B cell (primary cell): ENCODE data around the gene PRSS50. TPM values are rescaled to one million over a fixed set of nuclear protein-coding genes. Genes with fewer than 3 reads are reported as not detected.

Experiments
- ATAC-seq: fragments of 200-7000 bp; cut with Tn5 transposase; one replicate; pipeline ENCODE4 v1.10.0; 2021; ENCODE audit warnings: low read depth, mild to moderate bottlenecking, moderate number of reproducible peaks, moderate library complexity
- CTCF ChIA-PET: fragments of 350-600 bp; sonication (Branson Sonifier 250); formaldehyde crosslinking; loops from one replicate; lab custom pipeline; 2021; ENCODE audit warnings: antibody characterized with exemption, inconsistent platforms; lab: Charles Lee
- POLR2A ChIA-PET: fragments of 350-600 bp; sonication (Branson Sonifier 250); formaldehyde crosslinking; loops from one replicate; lab custom pipeline; 2021; ENCODE audit warnings: antibody characterized with exemption; lab: Charles Lee
- DNase-seq: peaks from one replicate; pipeline ENCODE4 v3.0.0; 2013
- H2AFZ ChIP-seq: 2 replicates; pipeline ENCODE4 v1.6.1; 2012; ENCODE audit warnings: mild to moderate bottlenecking, low read depth, low read length; ENCODE audit not compliant: insufficient read depth, poor library complexity, severe bottlenecking
- H3K27ac ChIP-seq, 2 donors: 1 replicate in 1 of 2; 2 replicates in 1 of 2; pipeline ENCODE4 v1.5.1; 2012 to 2013; ENCODE audit warnings: low read length in 2 of 2, mild to moderate bottlenecking in 2 of 2, moderate library complexity in 1 of 2
- H3K27me3 ChIP-seq, 4 experiments: fragments of 200-600 bp in 1 of 4; sonication (generic) in 1 of 4; replicated peaks in 1 of 4; 1 replicate in 2 of 4; 2 replicates in 2 of 4; pipeline versions ENCODE4 v1.6.1 to v1.7.0; 2013 to 2016; ENCODE audit warnings: low read length in 3 of 4, mild to moderate bottlenecking in 2 of 4, mixed read lengths in 1 of 4, moderate library complexity in 1 of 4; ENCODE audit not compliant: insufficient read depth in 4 of 4, control insufficient read depth in 3 of 4; ENCODE audit errors: control extremely low read depth in 1 of 4
- H3K36me3 ChIP-seq, 2 experiments: replicated peaks in 1 of 2; 1 replicate in 1 of 2; 2 replicates in 1 of 2; pipeline versions ENCODE4 v1.6.1 to v1.7.1; 2013; ENCODE audit warnings: low read length in 1 of 2; ENCODE audit not compliant: insufficient read depth in 2 of 2, control insufficient read depth in 1 of 2; ENCODE audit errors: control extremely low read depth in 1 of 2, extremely low read depth in 1 of 2
- H3K4me1 ChIP-seq, 2 donors: fragments of 200-600 bp in 1 of 2; sonication (generic) in 1 of 2; 1 replicate in 1 of 2; 2 replicates in 1 of 2; pipeline versions ENCODE4 v1.5.1 to v1.6.1; 2013 to 2017; ENCODE audit warnings: low read length in 2 of 2; ENCODE audit not compliant: control insufficient read depth in 2 of 2, insufficient read depth in 2 of 2
- H3K4me2 ChIP-seq: replicated peaks from 2 replicates; pipeline ENCODE3; 2012; ENCODE audit warnings: mild to moderate bottlenecking, low read depth, low read length; ENCODE audit not compliant: poor library complexity, severe bottlenecking
- H3K4me3 ChIP-seq, 5 experiments: fragments of 200-600 bp in 1 of 5; sonication (generic) in 1 of 5; 1 replicate in 3 of 5; 2 replicates in 2 of 5; pipeline versions ENCODE4 v1.5.1 to v1.7.0; 2011 to 2016; ENCODE audit warnings: low read length in 4 of 5, mild to moderate bottlenecking in 4 of 5, low read depth in 2 of 5, control low read depth in 1 of 5, moderate library complexity in 1 of 5; ENCODE audit not compliant: insufficient read depth in 1 of 5; ENCODE audit errors: control extremely low read depth in 1 of 5, extremely low read depth in 1 of 5
- H3K79me2 ChIP-seq: fragments of 200-600 bp; sonication (generic); one replicate; pipeline ENCODE4 v1.6.0; 2016; ENCODE audit warnings: low read length; ENCODE audit not compliant: control insufficient read depth, insufficient read depth
- H3K9ac ChIP-seq: fragments of 200-600 bp; sonication (generic); 2 replicates; pipeline ENCODE4 v1.6.1; 2017; ENCODE audit warnings: mild to moderate bottlenecking, low read length, moderate library complexity
- H3K9me3 ChIP-seq, 3 donors: one replicate each; pipeline versions ENCODE4 v1.6.1 to v1.7.1; 2013; ENCODE audit warnings: low read length in 2 of 3; ENCODE audit not compliant: control insufficient read depth in 2 of 3, insufficient read depth in 1 of 3; ENCODE audit errors: control extremely low read depth in 1 of 3
- H4K20me1 ChIP-seq: 2 replicates; pipeline ENCODE4 v1.6.0; 2012; ENCODE audit warnings: mild to moderate bottlenecking, low read length; ENCODE audit not compliant: insufficient read depth, control insufficient read depth, poor library complexity, severe bottlenecking
- H3K27ac Mint-ChIP-seq: one replicate; pipeline ENCODE4 v1.8.0; 2021; ENCODE audit warnings: mixed read lengths
- H3K27me3 Mint-ChIP-seq: one replicate; pipeline ENCODE4 v1.8.0; 2021; ENCODE audit warnings: mixed read lengths
- H3K4me1 Mint-ChIP-seq: one replicate; pipeline ENCODE4 v1.8.0; 2021; ENCODE audit warnings: mixed read lengths
- H3K4me3 Mint-ChIP-seq: one replicate; pipeline ENCODE4 v1.8.0; 2021; ENCODE audit warnings: mixed read lengths
- H3K9me3 Mint-ChIP-seq: one replicate; pipeline ENCODE4 v1.8.0; 2022; ENCODE audit warnings: mixed read lengths; ENCODE audit not compliant: insufficient read depth
- EZH2 ChIP-seq: IDR thresholded peaks from 2 replicates; pipeline ENCODE4 v1.6.1; 2012; ENCODE audit warnings: borderline replicate concordance, low read depth, mild to moderate bottlenecking, moderate library complexity, low read length; ENCODE audit not compliant: insufficient read depth, poor library complexity, severe bottlenecking
- WGBS: methylation state at CpG from one replicate; pipeline ENCODE4 v1.1.5; 2013; ENCODE audit warnings: missing lambda C conversion rate; ENCODE audit not compliant: insufficient coverage; 5-methylcytosine and 5-hydroxymethylcytosine counted together
- intact Hi-C: fragments of 100-400 bp; cut with micrococcal nuclease; formaldehyde crosslinking; loops from one replicate; pipeline ENCODE4 v1.10.0; 2022
- polyA plus RNA-seq: library from polyadenylated mRNA; depleted of rRNA; stranded (reverse); fragments of >200 nt; gene quantifications from 2 replicates; pipeline ENCODE4 v1.2.3, GENCODE V29; 2012
- total RNA-seq, 2 donors: library from RNA; stranded (reverse); fragments of 120-200 nt in 1 of 2; gene quantifications; 1 replicate in 1 of 2; 2 replicates in 1 of 2; pipeline versions ENCODE4 v1.2.3 to v1.2.4, GENCODE V29; 2013 to 2022
- TF ChIP-seq, protein P1 (sequence below): fragments of 200-600 bp; IDR thresholded peaks from one replicate; pipeline ENCODE4 v1.8.0; 2022; ENCODE audit warnings: antibody characterized with exemption, mild to moderate bottlenecking

PRSS50 gene
- total and polyA plus RNA-seq, 2 donors (not counting 1 experiment from before 2014, with no cell fraction given): 0.09 to 0.10 TPM

- no peak overlapping the region for H2AFZ ChIP-seq
- no peaks in the 10 kb centered on the region for H3K79me2 ChIP-seq
- no peaks in the 10 kb centered on the region for H3K4me1 Mint-ChIP-seq
- intact Hi-C loops: no loop called here
- no peaks in the 10 kb centered on the region for H3K9me3 Mint-ChIP-seq
- H3K4me1 ChIP-seq: no peaks in the 10 kb centered on the region
- no peak overlapping the region for H3K27ac ChIP-seq
- H3K9me3 ChIP-seq: no peaks in the 10 kb centered on the region
- no peaks in the 10 kb centered on the region for H3K27me3 ChIP-seq
- no peak overlapping the region for H3K27ac Mint-ChIP-seq
- peaks cover 3% of the 10 kb centered on the region for H3K27me3 Mint-ChIP-seq
- POLR2A ChIA-PET: no interaction called here
- H3K36me3 ChIP-seq: no peaks in the 10 kb centered on the region
- H4K20me1 ChIP-seq: no peaks in the 10 kb centered on the region
- H3K4me2 ChIP-seq: no peak overlapping the region
- WGBS: 100% methylated on average over 1 of the region's 2 CpGs
- DNase-seq (no peak), ATAC-seq (no peak)
- CTCF ChIA-PET: no interaction called here
- no peak overlapping the region for H3K4me3 ChIP-seq
- no peak overlapping the region for H3K9ac ChIP-seq
- TF ChIP-seq, protein P1, sequence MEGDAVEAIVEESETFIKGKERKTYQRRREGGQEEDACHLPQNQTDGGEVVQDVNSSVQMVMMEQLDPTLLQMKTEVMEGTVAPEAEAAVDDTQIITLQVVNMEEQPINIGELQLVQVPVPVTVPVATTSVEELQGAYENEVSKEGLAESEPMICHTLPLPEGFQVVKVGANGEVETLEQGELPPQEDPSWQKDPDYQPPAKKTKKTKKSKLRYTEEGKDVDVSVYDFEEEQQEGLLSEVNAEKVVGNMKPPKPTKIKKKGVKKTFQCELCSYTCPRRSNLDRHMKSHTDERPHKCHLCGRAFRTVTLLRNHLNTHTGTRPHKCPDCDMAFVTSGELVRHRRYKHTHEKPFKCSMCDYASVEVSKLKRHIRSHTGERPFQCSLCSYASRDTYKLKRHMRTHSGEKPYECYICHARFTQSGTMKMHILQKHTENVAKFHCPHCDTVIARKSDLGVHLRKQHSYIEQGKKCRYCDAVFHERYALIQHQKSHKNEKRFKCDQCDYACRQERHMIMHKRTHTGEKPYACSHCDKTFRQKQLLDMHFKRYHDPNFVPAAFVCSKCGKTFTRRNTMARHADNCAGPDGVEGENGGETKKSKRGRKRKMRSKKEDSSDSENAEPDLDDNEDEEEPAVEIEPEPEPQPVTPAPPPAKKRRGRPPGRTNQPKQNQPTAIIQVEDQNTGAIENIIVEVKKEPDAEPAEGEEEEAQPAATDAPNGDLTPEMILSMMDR: no peak
- no peak for TF ChIP-seq EZH2
- no peak overlapping the region for H3K4me3 Mint-ChIP-seq
These were observed 6.4 kb downstream of the PRSS50 start for GRCh38 chr3:46711305-46711704.

- TF ChIP-seq, protein P1: no peak
- TF ChIP-seq EZH2: no peak
- DNase-seq (no peak), ATAC-seq (no peak)
- no peak overlapping the region for H3K27ac Mint-ChIP-seq
- no peak overlapping the region for H2AFZ ChIP-seq
- ChIA-PET CTCF (interaction anchor here (1.3 kb wide), 1 partner anchor 184 kb away, joined by 6 read pairs; no protein-coding TSS in a partner anchor), POLR2A (no interaction called here)
- H3K4me1 Mint-ChIP-seq: no peaks in the 10 kb centered on the region
- peaks cover 3% of the 10 kb centered on the region for H3K27me3 Mint-ChIP-seq
- H3K4me1 ChIP-seq: no peaks in the 10 kb centered on the region
- no peaks in the 10 kb centered on the region for H3K36me3 ChIP-seq
- H4K20me1 ChIP-seq: no peaks in the 10 kb centered on the region
- H3K9ac ChIP-seq: no peak overlapping the region
- no peaks in the 10 kb centered on the region for H3K9me3 Mint-ChIP-seq
- WGBS: 94% methylated on average over 6 of the region's 6 CpGs
- H3K4me3 Mint-ChIP-seq: no peak overlapping the region
- no peak overlapping the region for H3K4me3 ChIP-seq
- H3K79me2 ChIP-seq: no peaks in the 10 kb centered on the region
- H3K27ac ChIP-seq: no peak overlapping the region
- H3K9me3 ChIP-seq: no peaks in the 10 kb centered on the region
- H3K27me3 ChIP-seq: no peaks in the 10 kb centered on the region
- H3K4me2 ChIP-seq: no peak overlapping the region
- intact Hi-C loops: no loop called here
These were observed 6.9 kb downstream of the PRSS50 start for GRCh38 chr3:46710671-46711295.
